Stomach (tissue), 4 donors: Measurements from ENCODE around the gene KCTD16.

ENCODE experiments used
- EP300 ChIP-seq: sonication (generic); formaldehyde crosslinking; IDR thresholded peaks from one replicate; pipeline ENCODE4 v1.6.1; 2017; ENCODE audit warnings: antibody characterized with exemption
- POLR2A ChIP-seq, 4 donors: fragments of 450-650 bp; IDR thresholded peaks; one replicate each; pipeline ENCODE4 v1.6.1; 2016; ENCODE audit warnings: antibody characterized with exemption in 4 of 4, control low read depth in 2 of 4, mild to moderate bottlenecking in 1 of 4, moderate library complexity in 1 of 4
- POLR2AphosphoS5 ChIP-seq, 3 donors: sonication (generic); formaldehyde crosslinking; IDR thresholded peaks; one replicate each; pipeline ENCODE4 v1.6.1; 2016; ENCODE audit warnings: antibody characterized with exemption in 3 of 3
- TF ChIP-seq, protein P1 (sequence below), 7 experiments: fragments of 450-650 bp in 4 of 7; fragments of 200-600 bp in 3 of 7; sonication (generic) in 3 of 7; IDR thresholded peaks; one replicate each; pipeline ENCODE4 v1.5.1; 2016 to 2019; ENCODE audit warnings: antibody characterized with exemption in 7 of 7, control low read depth in 2 of 7, mild to moderate bottlenecking in 1 of 7

DNA sequence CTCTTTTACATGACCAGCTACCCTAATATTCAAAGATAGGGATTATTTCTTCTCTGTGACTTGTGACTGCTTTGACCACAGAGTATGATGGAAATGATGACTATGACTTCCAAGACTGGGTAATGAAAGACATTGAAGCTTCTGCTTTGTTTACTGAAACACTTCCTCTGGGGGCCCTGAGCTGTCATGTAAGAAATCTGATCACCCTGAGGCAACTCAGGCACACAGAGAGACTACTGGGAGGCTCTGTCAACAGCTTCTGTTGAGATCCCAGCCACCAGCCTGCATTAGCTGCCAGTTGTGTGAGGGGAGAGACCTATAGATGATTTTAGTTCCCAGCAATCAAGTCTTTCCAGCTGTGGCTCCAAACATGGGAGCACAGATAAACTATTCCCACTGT is 76.5 kb downstream of the KCTD16 start:
- no peak for TF ChIP-seq POLR2A (IDR thresholded peaks at IDR 0.05)
- TF ChIP-seq, protein P1, sequence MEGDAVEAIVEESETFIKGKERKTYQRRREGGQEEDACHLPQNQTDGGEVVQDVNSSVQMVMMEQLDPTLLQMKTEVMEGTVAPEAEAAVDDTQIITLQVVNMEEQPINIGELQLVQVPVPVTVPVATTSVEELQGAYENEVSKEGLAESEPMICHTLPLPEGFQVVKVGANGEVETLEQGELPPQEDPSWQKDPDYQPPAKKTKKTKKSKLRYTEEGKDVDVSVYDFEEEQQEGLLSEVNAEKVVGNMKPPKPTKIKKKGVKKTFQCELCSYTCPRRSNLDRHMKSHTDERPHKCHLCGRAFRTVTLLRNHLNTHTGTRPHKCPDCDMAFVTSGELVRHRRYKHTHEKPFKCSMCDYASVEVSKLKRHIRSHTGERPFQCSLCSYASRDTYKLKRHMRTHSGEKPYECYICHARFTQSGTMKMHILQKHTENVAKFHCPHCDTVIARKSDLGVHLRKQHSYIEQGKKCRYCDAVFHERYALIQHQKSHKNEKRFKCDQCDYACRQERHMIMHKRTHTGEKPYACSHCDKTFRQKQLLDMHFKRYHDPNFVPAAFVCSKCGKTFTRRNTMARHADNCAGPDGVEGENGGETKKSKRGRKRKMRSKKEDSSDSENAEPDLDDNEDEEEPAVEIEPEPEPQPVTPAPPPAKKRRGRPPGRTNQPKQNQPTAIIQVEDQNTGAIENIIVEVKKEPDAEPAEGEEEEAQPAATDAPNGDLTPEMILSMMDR (IDR thresholded peaks at IDR 0.05): no peak
- no peak for TF ChIP-seq EP300
- TF ChIP-seq POLR2AphosphoS5 (IDR thresholded peaks at IDR 0.05): no peak
